ENCODE measurements around the gene CBY1.
"Not testable (repeated sequence)": the region's sequence is repeated elsewhere in the genome, so short reads cannot be mapped to it uniquely, and the experiment has no call there.

Gene CBY1

GRCh38 chr22:38656256-38657044, at the start of gene CBY1, which contains the start of gene FAM227A:
CBY1 (plus strand) TSS chr22:38656638; CDS start chr22:38668055, 11,417 bp downstream.
FAM227A (minus strand) TSS chr22:38656392; CDS start chr22:38650168, 6,224 bp downstream.
- peak; percentile 77 for DNase-seq

- no peak for DNase-seq
These were observed 48.8 kb upstream of the CBY1 start for GRCh38 chr22:38607680-38608079.

- peak; percentile 73 for DNase-seq
These were observed 47.3 kb upstream of the CBY1 start for GRCh38 chr22:38608992-38609750.

GRCh38 chr22:38610234-38610633, 46.2 kb upstream of the CBY1 start:
- DNase-seq, result no peak

GRCh38 chr22:38611559-38611958, 44.9 kb upstream of the CBY1 start:
- DNase-seq, result no peak

GRCh38 chr22:38612217-38613006, 44.0 kb upstream of the CBY1 start:
- no peak for DNase-seq

GRCh38 chr22:38613588-38613987, 42.9 kb upstream of the CBY1 start:
- DNase-seq, result no peak

GRCh38 chr22:38614332-38615063, 41.9 kb upstream of the CBY1 start:
- DNase-seq, result no peak

GRCh38 chr22:38615064-38615405, 41.4 kb upstream of the CBY1 start:
- DNase-seq, result not testable (repeated sequence)

- no peak for DNase-seq
These were observed 38.2 kb upstream of the CBY1 start for GRCh38 chr22:38618258-38618657.

- DNase-seq, result no peak
These were observed 37.8 kb upstream of the CBY1 start for GRCh38 chr22:38618682-38619081.

- DNase-seq, result no peak
These were observed 33.1 kb upstream of the CBY1 start for GRCh38 chr22:38623351-38623750.

GRCh38 chr22:38628444-38628843, 28.0 kb upstream of the CBY1 start:
- no peak for DNase-seq

- DNase-seq, result no peak
These were observed 27.3 kb upstream of the CBY1 start for GRCh38 chr22:38629108-38629507.

GRCh38 chr22:38631724-38632123, 24.7 kb upstream of the CBY1 start:
- no peak for DNase-seq

GRCh38 chr22:38632528-38632927, 23.9 kb upstream of the CBY1 start:
- no peak for DNase-seq

GRCh38 chr22:38638216-38638615, 18.2 kb upstream of the CBY1 start:
- DNase-seq, result no peak

- DNase-seq, result no peak
These were observed 17.7 kb upstream of the CBY1 start for GRCh38 chr22:38638728-38639127.

- no peak for DNase-seq
These were observed 14.9 kb upstream of the CBY1 start for GRCh38 chr22:38641476-38642040.

- DNase-seq, result not testable (repeated sequence)
These were observed 12.2 kb upstream of the CBY1 start for GRCh38 chr22:38644245-38644644.

GRCh38 chr22:38645430-38645829, 11.0 kb upstream of the CBY1 start:
- no peak for DNase-seq

GRCh38 chr22:38649841-38650522, 6.5 kb upstream of the CBY1 start:
- no peak for DNase-seq
